ENCODE data around the gene SRL. TPM values are rescaled to one million over a fixed set of nuclear protein-coding genes. Genes with fewer than 3 reads are reported as not detected.

The SRL gene
- total RNA-seq, 4 donors from 2014 or later, result 184 to 519 (median 364) TPM

DNA sequence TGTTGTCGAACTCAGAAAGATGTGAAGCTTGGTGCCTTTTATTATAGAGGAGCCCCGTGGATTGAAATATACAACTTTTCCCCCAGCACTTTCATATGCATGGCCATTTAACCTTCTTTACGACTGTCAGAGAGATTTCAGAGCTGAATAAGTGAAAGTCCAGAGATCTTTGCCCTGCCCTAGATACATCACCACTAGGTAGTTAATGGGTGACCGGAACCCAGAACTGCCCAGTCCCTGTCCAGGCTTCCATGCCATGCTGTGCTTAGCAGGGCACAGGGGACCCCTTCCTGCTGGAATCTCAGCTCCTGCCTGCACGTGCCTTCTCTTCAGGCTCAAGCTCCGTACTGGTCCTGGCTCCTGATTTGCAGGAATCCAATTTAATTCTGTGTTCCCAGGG, 32.2 kb downstream of the SRL start:
- Histone ChIP-seq H3K9me3 (no peaks in the 10 kb centered on the region), H3K4me1 (peaks cover 87 to 89% of the 10 kb centered on the region in 2 donors), H3K27ac (peak overlapping the region; percentile 91 to 100 (median 98)), H3K36me3 (peaks cover 0 to 8% of the 10 kb centered on the region in 2 donors), H3K27me3 (no peaks in the 10 kb centered on the region), H3K4me3 (no peak overlapping the region)
- TF ChIP-seq POLR2A (IDR thresholded peaks at IDR 0.05) (no peak), CTCF (IDR thresholded peaks at IDR 0.05 in 4 of 5, conservative IDR thresholded peaks at IDR 0.05 in 1 of 5) (no peak)
- ATAC-seq (no peak), DNase-seq (no peak)
- intact Hi-C loops (cut with DNase I; ENCODE audit: low total_unique reads), result loop anchor here (5.0 to 10.0 kb wide), 3 partner anchors 33 to 125 kb away; partner anchors contain the start of gene SRL
- in situ Hi-C loops (cut with MboI; ENCODE audit: low sequenced_read_pairs in 4 of 4), result loop anchor here in 2 of 4 donors (10.0 kb wide), 1 partner anchor 45 kb away; no protein-coding TSS in a partner anchor

DNA sequence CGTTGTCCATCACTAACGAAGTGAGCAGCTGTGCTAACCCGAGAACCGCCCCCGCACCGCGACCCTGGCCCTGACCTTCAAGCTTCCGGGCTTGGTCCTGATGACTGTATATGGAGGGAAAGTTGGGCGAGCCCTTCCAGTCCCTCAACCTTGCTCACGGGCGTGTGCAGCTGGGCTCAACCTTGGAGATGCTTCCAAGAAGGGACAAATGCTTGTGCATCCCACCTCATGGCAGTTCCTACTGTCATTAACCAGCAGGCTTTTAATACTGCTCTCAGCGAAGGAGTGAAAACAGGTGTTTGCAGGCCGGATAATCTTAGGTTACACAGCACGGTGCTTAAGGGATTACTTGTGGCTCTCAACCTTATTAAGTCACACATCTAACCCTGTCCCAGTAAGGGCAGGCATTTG, 33.5 kb downstream of the SRL start:
- in situ Hi-C loops (cut with MboI; ENCODE audit: low sequenced_read_pairs in 4 of 4) (loop anchor here in 2 of 4 donors (10.0 kb wide), 1 partner anchor 46 kb away; no protein-coding TSS in a partner anchor), intact Hi-C loops (cut with DNase I; ENCODE audit: low total_unique reads) (loop anchor here (5.0 to 10.0 kb wide), 3 partner anchors 34 to 126 kb away; partner anchors contain the start of gene SRL)
- H3K27me3 ChIP-seq, result no peaks in the 10 kb centered on the region
- H3K4me1 ChIP-seq, result peaks cover 77 to 80% of the 10 kb centered on the region in 2 donors
- H3K4me3 ChIP-seq, result peak overlapping the region in 3 of 4 donors; percentile 23 to 32 (median 30)
- peak; percentile 13 to 59 for TF ChIP-seq POLR2A (IDR thresholded peaks at IDR 0.05)
- no peak for TF ChIP-seq CTCF (IDR thresholded peaks at IDR 0.05 in 4 of 5, conservative IDR thresholded peaks at IDR 0.05 in 1 of 5)
- ATAC-seq (peak; percentile 37 to 40), DNase-seq (peak; percentile 47 to 73)
- H3K27ac ChIP-seq, result peak overlapping the region; percentile 91 to 100 (median 98)
- H3K36me3 ChIP-seq, result peaks cover 0 to 21% of the 10 kb centered on the region in 2 donors
- H3K9me3 ChIP-seq, result no peaks in the 10 kb centered on the region

DNA sequence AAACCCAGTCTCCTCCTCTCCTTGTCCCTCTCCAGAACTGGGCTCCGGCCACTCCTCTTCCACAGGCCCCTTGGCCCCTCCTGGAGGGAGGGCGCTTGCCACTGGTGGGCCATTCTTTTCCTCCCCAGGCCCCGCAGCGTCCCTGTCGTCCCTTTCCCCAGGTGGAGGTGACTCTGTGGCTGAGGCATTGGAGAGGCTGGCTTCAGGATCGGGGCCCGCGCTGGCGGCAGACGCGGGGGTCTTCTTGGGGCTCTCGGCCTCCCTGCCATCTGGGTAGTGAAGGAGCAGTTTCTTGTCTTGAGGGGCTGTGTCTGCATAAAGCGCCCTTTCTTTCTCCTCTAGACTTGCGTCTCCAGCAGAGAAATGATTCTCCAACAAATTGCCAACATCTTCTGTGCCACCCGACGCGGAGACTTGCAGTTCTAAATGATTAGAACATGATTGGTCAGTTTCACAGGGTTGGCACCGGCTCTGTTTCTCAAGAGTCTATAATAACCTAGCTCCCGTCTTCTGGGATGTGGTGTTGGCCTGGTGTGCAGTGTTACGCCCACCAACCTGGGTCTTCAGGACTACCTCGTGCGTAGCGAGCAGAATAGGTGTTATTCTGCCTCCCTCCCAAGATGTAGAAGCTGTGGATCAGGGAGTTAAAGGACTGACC, 34.1 kb downstream of the SRL start:
- peak overlapping the region; percentile 91 to 100 (median 98) for H3K27ac ChIP-seq
- in situ Hi-C loops (cut with MboI; ENCODE audit: low sequenced_read_pairs in 4 of 4) (loop anchor here in 2 of 4 donors (10.0 kb wide), 1 partner anchor 47 kb away; no protein-coding TSS in a partner anchor), intact Hi-C loops (cut with DNase I; ENCODE audit: low total_unique reads) (loop anchor here (5.0 to 10.0 kb wide), 3 partner anchors 34 to 127 kb away; partner anchors contain the start of gene SRL)
- no peaks in the 10 kb centered on the region for H3K9me3 ChIP-seq
- H3K4me1 ChIP-seq, result peaks cover 74 to 79% of the 10 kb centered on the region in 2 donors
- TF ChIP-seq POLR2A (IDR thresholded peaks at IDR 0.05) (peak in 1 of 2 donors; percentile 4), CTCF (IDR thresholded peaks at IDR 0.05 in 4 of 5, conservative IDR thresholded peaks at IDR 0.05 in 1 of 5) (no peak)
- peaks cover 0 to 27% of the 10 kb centered on the region in 2 donors for H3K36me3 ChIP-seq
- no peak for ATAC-seq
- no peak for DNase-seq
- H3K4me3 ChIP-seq, result peak overlapping the region in 3 of 4 donors; percentile 23 to 32 (median 30)
- H3K27me3 ChIP-seq, result no peaks in the 10 kb centered on the region

- ATAC-seq (no peak), DNase-seq (no peak)
- TF ChIP-seq POLR2A (IDR thresholded peaks at IDR 0.05) (no peak), CTCF (IDR thresholded peaks at IDR 0.05 in 4 of 5, conservative IDR thresholded peaks at IDR 0.05 in 1 of 5) (no peak)
- Histone ChIP-seq H3K27me3 (no peaks in the 10 kb centered on the region), H3K9me3 (no peaks in the 10 kb centered on the region), H3K4me3 (peak overlapping the region in 2 of 4 donors; percentile 23 to 30), H3K27ac (peak overlapping the region; percentile 91 to 100 (median 98)), H3K36me3 (peaks cover 0 to 30% of the 10 kb centered on the region in 2 donors), H3K4me1 (peaks cover 74 to 80% of the 10 kb centered on the region in 2 donors)
- intact Hi-C loops (cut with DNase I; ENCODE audit: low total_unique reads) (loop anchor here (5.0 to 10.0 kb wide), 3 partner anchors 35 to 128 kb away; partner anchors contain the start of gene SRL), in situ Hi-C loops (cut with MboI; ENCODE audit: low sequenced_read_pairs in 4 of 4) (loop anchor here in 2 of 4 donors (10.0 kb wide), 1 partner anchor 48 kb away; no protein-coding TSS in a partner anchor)
These were observed 34.7 kb downstream of the SRL start for GRCh38 chr16:4207229-4207628.
